ENCODE measurements around the gene OR2T3.
A peak's percentile ranks its signal among the peaks of the same experiment; 100 is the strongest.
"Not testable (repeated sequence)": the region's sequence is repeated elsewhere in the genome, so short reads cannot be mapped to it uniquely, and the experiment has no call there.

Gene OR2T3

DNA sequence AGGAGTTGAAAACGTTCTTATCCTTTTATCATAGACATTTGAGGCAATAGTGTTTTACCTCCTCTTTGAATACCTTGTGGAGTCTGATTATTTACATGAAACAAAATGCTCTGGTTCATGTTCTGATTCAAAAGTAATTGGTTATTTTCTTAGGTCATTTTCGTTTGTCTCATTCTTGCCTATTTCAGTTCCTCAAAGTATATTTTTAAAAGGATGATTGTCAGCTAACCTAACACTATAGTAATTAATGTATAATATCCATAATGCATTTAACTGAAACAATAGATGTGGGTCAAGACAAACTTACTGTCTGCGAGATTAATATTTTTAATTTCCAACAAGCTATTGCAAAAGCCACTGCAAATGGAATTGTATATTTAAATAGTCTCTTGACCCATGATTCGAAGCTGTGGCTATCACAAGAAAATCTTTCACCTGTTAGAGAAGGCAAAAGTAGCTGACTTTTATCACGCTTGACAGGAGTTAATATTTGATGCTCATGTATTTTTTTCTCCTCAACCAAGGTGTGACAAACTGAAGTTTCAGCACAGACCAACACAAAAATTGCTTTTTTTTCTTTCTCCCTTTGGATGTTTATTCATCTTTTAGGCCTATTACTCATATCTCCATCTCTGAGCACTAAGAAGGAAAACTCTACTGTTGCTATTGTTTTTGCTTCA is 22.5 kb upstream of the OR2T3 start:
- H3K36me3 Mint-ChIP-seq, H3K27ac Mint-ChIP-seq, H3K4me1 Mint-ChIP-seq, H3K27me3 Mint-ChIP-seq, H3K9me3 Mint-ChIP-seq, H3K4me3 Mint-ChIP-seq: not testable (repeated sequence)

DNA sequence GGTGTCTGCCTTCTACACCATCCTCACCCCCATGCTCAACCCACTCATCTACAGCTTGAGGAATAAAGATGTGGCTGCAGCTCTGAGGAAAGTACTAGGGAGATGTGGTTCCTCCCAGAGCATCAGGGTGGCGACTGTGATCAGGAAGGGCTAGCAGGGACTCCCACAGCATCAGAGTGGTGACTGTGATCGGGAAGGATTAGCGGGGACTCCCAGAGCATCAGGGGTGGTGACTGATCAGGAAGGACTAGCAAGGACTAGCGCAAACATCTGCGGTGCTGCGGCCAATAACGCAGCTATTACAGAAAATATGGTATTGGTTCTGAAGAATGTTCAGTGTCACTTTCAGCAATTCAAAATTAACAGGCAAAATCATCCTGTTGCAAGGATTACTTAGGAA is 19.5 kb upstream of the OR2T3 start:
- not testable (repeated sequence) for H3K36me3 Mint-ChIP-seq, H3K27ac Mint-ChIP-seq, H3K4me3 Mint-ChIP-seq, H3K4me1 Mint-ChIP-seq, H3K9me3 Mint-ChIP-seq, H3K27me3 Mint-ChIP-seq

DNA sequence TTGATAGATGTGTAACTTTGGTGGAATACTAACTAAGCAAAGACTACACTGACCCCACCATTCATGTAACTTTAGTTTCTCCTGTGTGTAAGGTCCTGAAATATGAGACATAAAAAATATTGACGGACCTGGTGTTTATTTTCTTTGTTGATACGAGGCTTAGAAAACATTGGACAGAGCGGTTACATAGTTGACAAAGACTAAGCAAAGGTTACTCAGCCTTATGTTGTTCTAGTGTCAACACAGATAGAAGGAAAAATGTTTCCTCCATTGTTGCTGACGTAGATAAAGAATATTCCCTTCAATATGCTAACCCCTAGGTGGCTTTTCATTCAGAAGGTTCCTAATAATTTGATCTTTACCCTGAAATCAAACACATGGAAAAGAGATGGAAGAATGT is 18.1 kb upstream of the OR2T3 start:
- not testable (repeated sequence) for H3K27me3 Mint-ChIP-seq, H3K36me3 Mint-ChIP-seq, H3K4me3 Mint-ChIP-seq, H3K9me3 Mint-ChIP-seq, H3K4me1 Mint-ChIP-seq, H3K27ac Mint-ChIP-seq

DNA sequence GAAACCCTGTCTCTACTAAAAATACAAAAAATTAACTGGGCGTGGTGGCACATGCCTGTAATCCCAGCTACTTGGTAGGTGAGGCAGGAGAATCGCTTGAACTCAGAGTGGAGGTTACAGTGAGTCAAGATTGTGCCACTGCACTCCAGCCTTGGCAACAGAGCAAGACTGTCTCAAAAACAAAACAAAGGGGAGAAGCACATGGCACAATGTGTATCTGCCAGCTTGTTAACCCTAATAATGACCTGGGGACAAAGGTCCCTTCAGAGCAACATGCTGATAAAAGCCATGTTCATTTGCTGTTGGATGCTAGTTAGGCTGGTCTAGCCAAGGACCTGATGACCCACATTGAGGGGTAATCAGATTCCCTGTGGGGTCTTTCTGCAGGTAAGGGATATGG is 16.5 kb upstream of the OR2T3 start:
- not testable (repeated sequence) for H3K27ac Mint-ChIP-seq, H3K36me3 Mint-ChIP-seq, H3K9me3 Mint-ChIP-seq, H3K27me3 Mint-ChIP-seq, H3K4me3 Mint-ChIP-seq, H3K4me1 Mint-ChIP-seq

DNA sequence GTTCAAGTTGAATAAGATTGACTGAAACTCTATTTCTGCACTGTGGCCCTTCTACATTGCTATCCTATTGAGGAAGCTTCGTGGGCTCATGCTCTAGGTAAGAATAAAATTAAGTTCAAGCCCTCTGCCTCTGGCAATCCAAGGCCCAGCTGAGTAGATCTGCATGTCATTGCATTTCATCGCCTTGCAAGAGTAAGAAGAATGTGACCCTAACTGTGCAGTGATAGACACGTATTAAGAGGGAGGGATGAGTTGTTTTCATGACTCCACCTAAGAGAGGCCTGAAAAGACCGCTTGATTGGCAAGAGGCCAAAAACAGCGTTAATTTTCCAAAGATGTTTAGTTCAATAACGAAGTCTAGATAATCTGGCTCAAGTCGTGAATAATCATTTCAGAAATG is 14.0 kb upstream of the OR2T3 start:
- H3K4me3 Mint-ChIP-seq, H3K36me3 Mint-ChIP-seq, H3K27ac Mint-ChIP-seq, H3K27me3 Mint-ChIP-seq, H3K4me1 Mint-ChIP-seq: not testable (repeated sequence)
- peaks cover 14% of the 10 kb centered on the region for H3K9me3 Mint-ChIP-seq

DNA sequence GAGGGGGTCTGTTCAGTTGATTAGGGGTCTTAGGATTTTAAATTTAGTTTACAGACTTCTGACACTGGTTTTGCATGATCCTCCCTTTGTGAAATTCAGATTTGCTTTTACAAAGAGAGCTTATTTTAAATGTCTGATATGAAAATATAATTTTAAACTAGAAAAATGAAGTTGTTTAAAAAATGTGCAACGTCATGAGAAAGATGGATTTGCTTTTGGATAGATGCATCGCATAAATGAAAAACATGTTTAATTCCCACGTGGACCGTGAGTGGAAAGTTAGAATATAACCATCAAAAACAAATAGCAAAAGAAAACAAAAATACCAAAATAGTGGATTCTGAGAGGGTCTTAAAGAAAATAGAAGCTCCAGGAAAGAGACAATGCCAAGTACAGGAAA is 2.0 kb upstream of the OR2T3 start:
- Mint-ChIP-seq H3K27me3 (no peaks in the 10 kb centered on the region), H3K36me3 (peaks cover 18% of the 10 kb centered on the region), H3K4me3 (no peak overlapping the region), H3K4me1 (peaks cover 4% of the 10 kb centered on the region), H3K27ac (no peak overlapping the region), H3K9me3 (peaks cover 21% of the 10 kb centered on the region)

DNA sequence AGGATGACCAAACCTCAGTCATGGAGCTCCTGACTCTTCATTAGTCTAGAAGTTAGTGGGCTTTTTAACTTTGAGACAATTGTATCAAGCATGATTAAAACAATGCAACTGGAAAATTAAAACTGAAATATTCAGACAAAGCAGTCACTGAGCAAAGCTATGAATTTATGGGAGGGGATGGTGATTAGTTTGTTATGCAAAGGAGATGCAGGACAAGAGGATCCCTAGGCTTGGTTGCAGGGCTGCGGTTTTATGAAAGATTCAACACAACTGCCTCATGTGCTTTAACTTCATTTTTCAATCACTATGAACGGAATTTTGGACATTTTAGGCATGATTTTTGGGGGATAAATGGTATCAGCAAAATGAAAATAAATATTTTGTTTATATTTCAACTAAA is 1.0 kb upstream of the OR2T3 start:
- H3K27me3 Mint-ChIP-seq, H3K4me1 Mint-ChIP-seq, H3K27ac Mint-ChIP-seq, H3K4me3 Mint-ChIP-seq: not testable (repeated sequence)
- H3K9me3 Mint-ChIP-seq = peaks cover 21% of the 10 kb centered on the region
- H3K36me3 Mint-ChIP-seq = peaks cover 16% of the 10 kb centered on the region

DNA sequence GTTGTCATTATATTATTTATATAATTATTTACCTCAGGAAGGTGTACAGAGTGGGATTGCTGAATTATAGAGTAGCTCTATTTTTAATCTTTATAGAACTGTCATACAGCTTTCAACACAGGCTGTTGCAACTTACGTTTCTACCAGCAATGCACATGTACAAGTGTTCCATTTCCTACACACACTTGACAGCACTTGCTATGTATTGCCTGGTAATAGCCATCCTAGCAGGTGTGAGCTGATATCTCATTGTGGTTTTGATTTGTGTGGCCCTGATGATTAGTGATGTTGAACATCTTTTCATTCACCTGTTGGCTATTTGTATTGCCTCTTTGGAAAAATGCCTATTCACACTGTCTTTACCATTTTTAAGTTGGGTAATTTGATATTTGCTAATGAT is 2.5 kb downstream of the OR2T3 start:
- peaks cover 24% of the 10 kb centered on the region for H3K4me1 Mint-ChIP-seq
- not testable (repeated sequence) for H3K27ac Mint-ChIP-seq, H3K4me3 Mint-ChIP-seq, H3K27me3 Mint-ChIP-seq, H3K36me3 Mint-ChIP-seq
- H3K9me3 Mint-ChIP-seq = peaks cover 13% of the 10 kb centered on the region

DNA sequence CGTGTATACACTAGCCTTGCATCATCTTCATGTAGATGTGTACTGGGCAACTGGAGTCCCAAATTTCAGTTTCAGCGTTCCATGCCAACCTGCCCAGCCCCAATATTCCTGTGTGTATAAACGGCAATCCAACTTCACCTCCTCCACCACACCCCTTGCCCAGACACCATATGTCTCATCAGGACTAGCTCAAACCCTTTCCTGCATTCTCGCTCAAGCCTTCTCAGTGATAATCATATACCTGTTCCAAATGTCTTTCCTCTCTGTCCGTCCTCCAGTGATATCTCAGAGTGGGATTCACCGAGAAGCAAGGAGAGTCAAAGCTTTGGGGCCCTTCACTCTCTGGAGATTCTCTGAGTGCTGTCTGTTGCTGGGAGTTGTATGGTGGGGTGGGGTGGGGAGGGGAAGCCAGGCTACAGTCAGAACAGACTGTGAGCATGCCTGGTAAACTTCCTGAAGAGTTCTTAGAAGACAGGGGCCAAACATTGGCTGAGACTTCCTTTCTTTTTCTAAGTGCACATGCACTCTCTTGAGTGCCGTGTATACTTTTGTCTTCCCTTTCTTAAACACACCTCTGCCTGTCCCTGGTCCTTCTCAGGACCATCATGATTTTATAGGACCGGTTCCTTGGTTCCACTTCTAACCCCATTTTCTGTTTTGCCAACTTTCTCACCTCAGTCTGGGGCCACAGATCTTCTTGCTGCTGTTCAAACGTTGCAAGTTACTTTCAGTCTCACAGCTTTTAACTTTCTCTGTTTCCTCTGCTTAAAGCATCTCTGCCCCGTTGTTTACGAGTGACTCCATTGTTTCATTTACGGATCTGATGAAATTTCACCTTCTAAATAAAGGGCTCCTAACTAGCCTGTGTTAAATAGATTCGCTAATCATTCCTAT is 8.8 kb downstream of the OR2T3 start:
- Mint-ChIP-seq H3K4me3 (peak overlapping the region; percentile 93), H3K27ac (peak overlapping the region; percentile 97)

DNA sequence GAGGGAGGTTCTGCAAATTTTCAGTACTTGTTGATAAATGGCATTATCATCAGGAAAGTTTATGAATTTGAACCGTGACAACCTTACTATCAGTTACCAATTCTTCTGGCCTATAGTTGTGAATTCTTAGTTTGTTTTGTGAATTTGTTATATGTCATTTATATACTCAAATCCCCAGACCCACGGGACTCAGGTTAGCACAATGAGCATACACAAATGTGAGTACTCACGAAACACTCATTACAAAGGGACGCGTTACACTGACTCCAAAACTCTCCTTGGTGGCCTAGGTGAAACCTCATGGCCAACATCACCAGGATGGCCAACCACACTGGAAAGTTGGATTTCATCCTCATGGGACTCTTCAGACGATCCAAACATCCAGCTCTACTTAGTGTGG is 15.1 kb downstream of the OR2T3 start, which contains the start of gene OR2T5:
OR2T5 (plus strand) TSS at position 301 of the 400 bp plus-strand sequence; CDS start at position 301, 0 bp downstream.
- H3K4me1 Mint-ChIP-seq, H3K27me3 Mint-ChIP-seq, H3K27ac Mint-ChIP-seq, H3K36me3 Mint-ChIP-seq, H3K9me3 Mint-ChIP-seq, H3K4me3 Mint-ChIP-seq: not testable (repeated sequence)

More for the DNA sequence above, 8.8 kb downstream of the OR2T3 start:
- H3K9me3 Mint-ChIP-seq, H3K27me3 Mint-ChIP-seq, H3K36me3 Mint-ChIP-seq: not testable (repeated sequence)
- H3K4me1 Mint-ChIP-seq = peaks cover 33% of the 10 kb centered on the region

DNA sequence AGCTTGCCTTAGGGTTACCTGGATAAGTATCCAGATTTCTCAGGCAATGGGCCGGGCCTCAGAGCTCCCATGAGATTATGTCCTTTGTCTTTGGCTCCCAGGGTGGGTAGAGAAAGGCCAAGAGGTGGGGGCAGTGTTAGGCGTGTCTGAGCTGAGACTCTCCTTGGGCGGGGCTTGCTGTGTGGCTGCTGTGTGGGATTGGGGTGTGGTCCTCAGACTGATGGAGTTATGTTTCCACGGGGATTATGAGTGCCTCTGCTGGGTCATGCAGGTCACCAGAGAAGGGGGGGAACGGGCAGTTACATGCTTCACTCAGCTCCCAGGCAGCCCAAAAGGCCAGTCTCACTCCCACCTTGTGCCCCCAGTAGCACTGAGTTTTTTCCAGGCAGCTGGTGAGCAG is 23.5 kb downstream of the OR2T3 start:
- H3K27ac Mint-ChIP-seq, H3K4me3 Mint-ChIP-seq, H3K4me1 Mint-ChIP-seq, H3K27me3 Mint-ChIP-seq, H3K9me3 Mint-ChIP-seq, H3K36me3 Mint-ChIP-seq: not testable (repeated sequence)

DNA sequence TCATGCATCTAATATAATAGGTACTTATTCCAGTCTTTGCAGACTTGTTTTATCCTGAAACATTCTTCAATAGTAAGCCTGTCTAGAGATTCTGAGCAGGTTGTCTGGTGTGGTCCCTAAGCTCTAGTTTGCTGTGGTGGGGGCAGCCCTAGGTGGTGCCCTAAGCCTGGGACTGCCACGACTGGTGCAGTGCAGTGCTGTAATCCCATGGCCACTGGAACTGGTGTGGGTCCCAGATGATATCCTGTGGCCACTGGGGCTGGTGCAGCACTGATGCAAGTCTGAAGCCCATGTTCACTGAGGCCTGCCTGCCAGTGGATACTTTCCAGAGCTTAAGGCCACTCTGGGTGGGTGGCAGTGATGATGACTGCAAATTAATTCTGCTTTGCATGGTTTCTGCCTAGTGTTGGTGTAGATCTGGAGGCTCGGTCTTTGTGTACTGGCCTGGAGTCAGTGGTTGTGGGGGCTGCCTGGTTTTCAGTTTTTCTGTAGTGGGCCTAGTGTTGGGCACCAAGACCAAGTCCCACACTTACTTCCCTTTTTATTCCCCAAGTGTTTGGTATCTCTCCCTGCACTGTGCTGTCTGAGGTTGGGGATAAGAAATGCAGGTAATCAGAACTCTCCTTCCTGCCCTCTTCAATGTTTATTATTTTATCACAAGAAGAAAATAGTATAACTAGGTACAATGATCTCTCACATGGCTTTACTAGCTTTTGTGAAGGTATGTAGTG is 27.3 kb downstream of the OR2T3 start:
- H3K4me3 Mint-ChIP-seq, H3K4me1 Mint-ChIP-seq, H3K36me3 Mint-ChIP-seq, H3K27ac Mint-ChIP-seq, H3K9me3 Mint-ChIP-seq, H3K27me3 Mint-ChIP-seq: not testable (repeated sequence)

DNA sequence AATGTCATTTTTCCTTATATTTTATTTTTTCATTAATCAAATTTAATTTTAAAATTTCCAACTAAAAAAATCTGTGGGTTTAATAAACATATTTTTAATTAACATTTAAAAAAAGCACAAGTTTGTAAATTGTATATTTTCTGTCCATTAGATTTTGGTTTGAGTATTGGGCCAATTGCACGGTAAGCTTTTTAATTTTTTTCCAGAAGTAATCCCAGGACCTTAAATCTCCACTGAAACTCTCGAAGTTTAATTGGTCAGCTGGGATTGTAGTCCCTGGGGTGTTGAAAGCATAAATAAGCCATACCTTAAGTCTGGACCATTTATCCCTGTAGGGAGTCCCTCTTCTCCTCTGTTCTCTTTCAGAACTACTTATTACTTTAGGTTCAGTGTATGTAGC is 34.6 kb downstream of the OR2T3 start, which contains the start of gene OR2G6:
OR2G6 (plus strand) TSS at position 301 of the 400 bp plus-strand sequence. CDS start 13,574 bp downstream, outside the sequence.
- H3K4me1 Mint-ChIP-seq, H3K9me3 Mint-ChIP-seq, H3K36me3 Mint-ChIP-seq, H3K27ac Mint-ChIP-seq, H3K27me3 Mint-ChIP-seq, H3K4me3 Mint-ChIP-seq: not testable (repeated sequence)

DNA sequence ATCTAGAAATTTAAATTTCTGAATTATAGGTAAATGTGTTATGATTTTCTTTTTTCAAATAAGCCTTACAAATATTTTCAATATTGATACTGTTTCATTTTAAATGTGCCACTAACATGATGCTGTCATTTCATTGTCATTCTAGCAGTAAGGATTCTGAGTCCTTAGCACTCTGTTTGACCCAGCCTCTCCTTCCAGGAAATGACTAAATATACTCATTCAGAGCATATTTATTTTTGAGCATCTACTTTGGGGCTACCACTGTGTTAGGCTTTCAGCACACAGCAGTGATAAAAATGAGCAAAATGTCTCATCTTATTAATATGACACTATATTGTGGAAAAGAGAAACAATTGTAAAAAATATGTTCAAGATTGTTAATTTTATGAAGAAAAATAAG is 37.1 kb downstream of the OR2T3 start:
- not testable (repeated sequence) for H3K27me3 Mint-ChIP-seq, H3K36me3 Mint-ChIP-seq, H3K27ac Mint-ChIP-seq, H3K4me3 Mint-ChIP-seq, H3K4me1 Mint-ChIP-seq, H3K9me3 Mint-ChIP-seq

DNA sequence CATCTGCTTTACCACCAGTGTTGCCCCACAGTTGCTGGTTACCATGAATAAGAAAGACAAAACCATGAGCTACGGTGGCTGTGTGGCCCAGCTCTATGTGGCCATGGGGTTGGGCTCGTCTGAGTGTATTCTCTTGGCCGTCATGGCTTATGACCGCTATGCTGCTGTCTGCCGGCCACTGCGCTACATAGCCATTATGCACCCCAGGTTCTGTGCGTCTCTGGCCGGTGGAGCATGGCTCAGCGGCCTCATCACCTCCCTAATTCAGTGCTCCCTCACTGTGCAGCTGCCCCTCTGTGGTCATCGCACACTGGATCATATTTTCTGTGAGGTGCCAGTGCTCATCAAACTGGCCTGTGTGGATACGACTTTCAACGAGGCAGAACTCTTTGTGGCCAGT is 48.7 kb downstream of the OR2T3 start:
- Mint-ChIP-seq H3K36me3 (no peaks in the 10 kb centered on the region), H3K27ac (no peak overlapping the region), H3K9me3 (no peaks in the 10 kb centered on the region), H3K27me3 (no peaks in the 10 kb centered on the region), H3K4me3 (no peak overlapping the region), H3K4me1 (no peaks in the 10 kb centered on the region)

Data from activated naive CD4-positive, alpha-beta T cell treated with anti-CD3 and anti-CD28 coated beads, Interleukin-2, amount 50 U/mL, for 24 hours (primary cell).